MM.1S (cell line): Measurements from ENCODE around the gene KRT74.

Source experiments
- DNase-seq: peaks from one replicate; pipeline ENCODE4 v3.0.0-alpha.2; 2015
- H2AFZ ChIP-seq: fragments of 300-600 bp; sonication (generic); 2 replicates; pipeline ENCODE4 v1.6.0; 2016; ENCODE audit warnings: antibody characterized with exemption, low read length
- H3F3A ChIP-seq: fragments of 300-600 bp; sonication (generic); 2 replicates; pipeline ENCODE4 v1.6.1; 2016; ENCODE audit warnings: mild to moderate bottlenecking, antibody characterized with exemption, low read length, moderate library complexity, mixed read lengths; ENCODE audit not compliant: insufficient read depth
- H3K27ac ChIP-seq: fragments of 300-600 bp; sonication (generic); 2 replicates; pipeline ENCODE4 v1.5.1; 2016; ENCODE audit warnings: mild to moderate bottlenecking, low read length
- H3K27me3 ChIP-seq: fragments of 300-600 bp; sonication (generic); replicated peaks from 2 replicates; pipeline ENCODE4 v1.6.0; 2016; ENCODE audit warnings: low read length; ENCODE audit not compliant: insufficient read depth
- H3K36me3 ChIP-seq: fragments of 300-600 bp; sonication (generic); replicated peaks from 2 replicates; pipeline ENCODE4 v1.6.1; 2016; ENCODE audit warnings: mild to moderate bottlenecking, low read length, mixed read lengths; ENCODE audit not compliant: insufficient read depth
- H3K4me1 ChIP-seq: fragments of 300-600 bp; sonication (generic); 2 replicates; pipeline ENCODE4 v1.6.1; 2016; ENCODE audit warnings: low read length, mixed read lengths
- H3K4me2 ChIP-seq: fragments of 300-600 bp; sonication (generic); 2 replicates; pipeline ENCODE4 v1.6.0; 2016; ENCODE audit warnings: low read depth, low read length
- H3K4me3 ChIP-seq: fragments of 300-600 bp; sonication (generic); 2 replicates; pipeline ENCODE4 v1.5.1; 2016; ENCODE audit warnings: low read length, mixed read lengths
- H3K79me2 ChIP-seq: fragments of 300-600 bp; sonication (generic); 2 replicates; pipeline ENCODE4 v1.6.1; 2016; ENCODE audit warnings: mixed run types, low read length, mixed read lengths
- H3K9ac ChIP-seq: fragments of 300-600 bp; sonication (generic); 2 replicates; pipeline ENCODE4 v1.6.1; 2016; ENCODE audit warnings: low read length, mixed read lengths
- H3K9me2 ChIP-seq: fragments of 300-600 bp; sonication (generic); replicated peaks from 2 replicates; pipeline ENCODE4 v1.6.1; 2016; ENCODE audit warnings: mild to moderate bottlenecking, low read length, mixed read lengths; ENCODE audit not compliant: insufficient read depth
- H3K9me3 ChIP-seq: fragments of 300-600 bp; sonication (generic); replicated peaks from 2 replicates; pipeline ENCODE4 v1.6.1; 2016; ENCODE audit warnings: mild to moderate bottlenecking, low read length, mixed read lengths; ENCODE audit not compliant: insufficient read depth
- H4K20me1 ChIP-seq: fragments of 300-600 bp; sonication (generic); 2 replicates; pipeline ENCODE4 v1.6.1; 2016; ENCODE audit warnings: mild to moderate bottlenecking, low read length, moderate library complexity, mixed read lengths; ENCODE audit not compliant: insufficient read depth
- CTCF ChIP-seq: fragments of 300-600 bp; sonication (generic); IDR thresholded peaks from 2 replicates; pipeline ENCODE4 v1.5.1; 2016; ENCODE audit warnings: antibody characterized with exemption, low read length, mixed read lengths
- EZH2 ChIP-seq: fragments of 300-600 bp; sonication (generic); optimal IDR thresholded peaks from 2 replicates; pipeline ENCODE3; 2017; ENCODE audit warnings: low read depth, mild to moderate bottlenecking, antibody characterized with exemption, low read length, mixed read lengths
- EZH2phosphoT487 ChIP-seq: fragments of 300-600 bp; sonication (generic); IDR thresholded peaks from 2 replicates; pipeline ENCODE4 v1.6.1; 2018; ENCODE audit warnings: antibody characterized with exemption, low read length

KRT74 gene

GRCh38 chr12:52618216-52618615 lies 44.6 kb upstream of the KRT74 start, which contains the start of gene KRT73:
TSS of gene KRT73 (minus strand) at chr12:52618559. CDS start at chr12:52618524, 35 bp downstream.
- H3K9ac ChIP-seq: no peak within 1 kb of the TSS
- no peaks in the 10 kb centered on the region for H3K4me1 ChIP-seq
- H3K4me2 ChIP-seq: no peak within 1 kb of the TSS
- H2AFZ ChIP-seq: no peak within 1 kb of the TSS
- no peaks in the 10 kb centered on the region for H3K36me3 ChIP-seq
- no peak within 1 kb of the TSS for H3K27ac ChIP-seq
- no peaks in the 10 kb centered on the region for H3K79me2 ChIP-seq
- no peak for DNase-seq
- no peaks in the 10 kb centered on the region for H3K9me3 ChIP-seq
- peaks cover 41% of the 10 kb centered on the region for H3K27me3 ChIP-seq
- H3F3A ChIP-seq: no peaks in the 10 kb centered on the region
- H3K9me2 ChIP-seq: no peaks in the 10 kb centered on the region
- TF ChIP-seq EZH2 (no peak), CTCF (no peak), EZH2phosphoT487 (no peak)
- no peak within 1 kb of the TSS for H3K4me3 ChIP-seq
- no peaks in the 10 kb centered on the region for H4K20me1 ChIP-seq

GRCh38 chr12:52617403-52617785 lies 43.8 kb upstream of the KRT74 start:
- H3K79me2 ChIP-seq: no peaks in the 10 kb centered on the region
- no peak overlapping the region for H3K4me3 ChIP-seq
- no peaks in the 10 kb centered on the region for H3K9me3 ChIP-seq
- no peak overlapping the region for H2AFZ ChIP-seq
- no peaks in the 10 kb centered on the region for H3K4me1 ChIP-seq
- H3K36me3 ChIP-seq: no peaks in the 10 kb centered on the region
- no peaks in the 10 kb centered on the region for H3K9me2 ChIP-seq
- H3K9ac ChIP-seq: no peak overlapping the region
- H3K4me2 ChIP-seq: no peak overlapping the region
- H3K27ac ChIP-seq: no peak overlapping the region
- no peak for DNase-seq
- H3F3A ChIP-seq: no peaks in the 10 kb centered on the region
- TF ChIP-seq EZH2 (no peak), CTCF (no peak), EZH2phosphoT487 (no peak)
- H3K27me3 ChIP-seq: peaks cover 47% of the 10 kb centered on the region
- no peaks in the 10 kb centered on the region for H4K20me1 ChIP-seq

GRCh38 chr12:52616680-52617402 lies 43.2 kb upstream of the KRT74 start:
- Histone ChIP-seq H4K20me1 (no peaks in the 10 kb centered on the region), H3K27ac (no peak overlapping the region), H3K9ac (no peak overlapping the region), H3K4me2 (no peak overlapping the region), H3K4me1 (no peaks in the 10 kb centered on the region), H3K27me3 (peaks cover 52% of the 10 kb centered on the region), H3K4me3 (no peak overlapping the region), H3K9me3 (no peaks in the 10 kb centered on the region), H3K79me2 (no peaks in the 10 kb centered on the region), H2AFZ (no peak overlapping the region), H3K9me2 (no peaks in the 10 kb centered on the region), H3F3A (no peaks in the 10 kb centered on the region), H3K36me3 (no peaks in the 10 kb centered on the region)
- DNase-seq: no peak
- TF ChIP-seq EZH2 (no peak), CTCF (no peak), EZH2phosphoT487 (no peak)
